Heart right ventricle (tissue), 16 donors: ENCODE results near the gene CALR. TPM values are rescaled to one million over a fixed set of nuclear protein-coding genes. Genes with fewer than 3 reads are reported as not detected.
"Not testable (repeated sequence)": the region's sequence is repeated elsewhere in the genome, so short reads cannot be mapped to it uniquely, and the experiment has no call there.

Experiments used
- ATAC-seq, 8 donors: fragments of 200-7000 bp; cut with Tn5 transposase; one replicate each; pipeline ENCODE4 v1.9.1; 2020; ENCODE audit warnings: mild to moderate bottlenecking in 8 of 8, moderate library complexity in 8 of 8, moderate number of reproducible peaks in 1 of 8
- DNase-seq, 2 donors: peaks; one replicate each; pipeline ENCODE4 v3.0.0-alpha.2; 2020
- H3K27ac ChIP-seq, 10 donors: fragments of 200-600 bp; sonication (generic) in 2 of 10; one replicate each; pipeline versions ENCODE4 v1.5.0 to v1.8.0; 2020 to 2022; ENCODE audit warnings: mild to moderate bottlenecking in 3 of 10
- H3K27me3 ChIP-seq, 7 donors: fragments of 200-600 bp; one replicate each; pipeline ENCODE4 v1.8.0; 2021 to 2022; ENCODE audit warnings: mild to moderate bottlenecking in 2 of 7
- H3K36me3 ChIP-seq, 9 donors: fragments of 200-600 bp; sonication (generic) in 1 of 9; one replicate each; pipeline versions ENCODE4 v1.5.0 to v1.8.0; 2020 to 2022; ENCODE audit warnings: mild to moderate bottlenecking in 2 of 9
- H3K4me1 ChIP-seq, 9 donors: fragments of 200-600 bp; sonication (generic) in 1 of 9; one replicate each; pipeline versions ENCODE4 v1.5.0 to v1.8.0; 2020 to 2022; ENCODE audit warnings: mild to moderate bottlenecking in 4 of 9
- H3K4me3 ChIP-seq, 10 donors: fragments of 200-600 bp; sonication (generic) in 2 of 10; one replicate each; pipeline versions ENCODE4 v1.5.0 to v1.8.0; 2020 to 2022; ENCODE audit warnings: mild to moderate bottlenecking in 7 of 10, moderate library complexity in 2 of 10
- H3K9me3 ChIP-seq, 11 donors: fragments of 200-600 bp in 10 of 11; sonication (generic) in 2 of 11; one replicate each; pipeline versions ENCODE4 v1.5.0 to v1.8.0; 2013 to 2022; ENCODE audit warnings: mild to moderate bottlenecking in 2 of 11, control low read depth in 1 of 11, moderate library complexity in 1 of 11
- CTCF ChIP-seq, 9 donors: fragments of 200-600 bp; sonication (generic) in 2 of 9; IDR thresholded peaks; one replicate each; pipeline versions ENCODE4 v1.5.0 to v1.8.0; 2021 to 2022; ENCODE audit warnings: antibody characterized with exemption in 9 of 9, mild to moderate bottlenecking in 5 of 9, moderate library complexity in 1 of 9
- WGBS, 2 donors: extraction: QIAGEN DNeasy Blood & Tissue Kit; methylation state at CpG; one replicate each; pipeline ENCODE4 v1.1.7; 2013; ENCODE audit warnings: inconsistent platforms in 1 of 2; 5-methylcytosine and 5-hydroxymethylcytosine counted together
- intact Hi-C, 10 donors: fragments of 100-400 bp; cut with DNase I; formaldehyde crosslinking; loops; one replicate each; pipeline versions ENCODE4 v1.11.1 to v1.14.2; 2022
- polyA plus RNA-seq, 2 donors: library from polyadenylated mRNA; stranded (reverse); fragments of 200-250 nt; gene quantifications; one replicate each; pipeline ENCODE4 v1.2.3, GENCODE V29; 2013
- total RNA-seq, 10 donors: library from RNA; stranded (reverse); fragmentation: NEBNext Ultra II Directional in 3 of 10; extraction: Animal tissue kit (Norgen Biotek cat#: 25700) in 3 of 10; gene quantifications; one replicate each; pipeline versions ENCODE4 v1.2.1 to v1.2.4, GENCODE V29; 2021 to 2023
- donor health status: Arrhythmogenic right ventricular cardiomyopathy.
- donor health status: ischemic (EF 13 %, LVEDD 7.1; RV severe dilation, severe dysfunction).
- donor health status: healthy with polysubstance abuse.
- donor health status: DM: no; HTN: yes; CAD: no.
- donor health status: DM: no; HTN: no; CAD: no.
- donor health status: ischemic (EF 25% LVEDD 6.9; RV normal size, moderate dysfunction).
- donor health status: ischemic (EF 25% LVEDD 5.7; RV mildly dilated, moderate dysfunction).
- donor health status: healthy.
- donor health status: DM: yes; HTN: yes; CAD: no.
- donor health status: Ischemic cardiomyopathy.
- donor health status: ischemic (EF 35%, LVEDD 5.7; RV mildly dilated, moderate dysfunction).
- donor health status: nonischemic (EF 11% LVEDD 7.7; RV severe dilation, severe dysfunction).
- donor health status: DM: yes; HTN: yes; CAD: no.
- donor health status: PGD.
- donor health status: ischemic (EF 29% LVEDD 5.4; RV normal size, mild dysfunction).
- donor health status: nonischemic (EF 23%, LVEDD 6.1; RV moderate dilation, normal function).

The CALR gene
- total and polyA plus RNA-seq, 12 donors = 197 to 830 (median 348) TPM

GRCh38 chr19:12955996-12956395, 17.6 kb downstream of the CALR start:
- H3K4me3 ChIP-seq = peak overlapping the region; percentile 70 to 96 (median 83)
- no peaks in the 10 kb centered on the region for H3K27me3 ChIP-seq
- H3K27ac ChIP-seq = peak overlapping the region in 8 of 10 donors; percentile 82 to 96 (median 94)
- no peak for DNase-seq
- 49 to 62% methylated on average over 12 of the region's 12 CpGs for WGBS, 2 donors
- intact Hi-C loops = no loop called here
- peaks cover 19 to 57% (median 48%) of the 10 kb centered on the region in 9 donors for H3K4me1 ChIP-seq
- H3K9me3 ChIP-seq = no peaks in the 10 kb centered on the region
- H3K36me3 ChIP-seq = peaks cover 0 to 44% (median 23%) of the 10 kb centered on the region in 9 donors
- no peak for ATAC-seq
- no peak for TF ChIP-seq CTCF (IDR thresholded peaks at IDR 0.05)

- ATAC-seq (peak; percentile 87 to 96 (median 92)), DNase-seq (peak; percentile 74 to 84)
- TF ChIP-seq CTCF (IDR thresholded peaks at IDR 0.05) = no peak
- Histone ChIP-seq H3K36me3 (peaks cover 0 to 37% (median 17%) of the 10 kb centered on the region in 9 donors), H3K27me3 (no peaks in the 10 kb centered on the region), H3K4me1 (peaks cover 19 to 54% (median 48%) of the 10 kb centered on the region in 9 donors), H3K4me3 (peak within 1 kb of the TSS; percentile 70 to 96 (median 83)), H3K27ac (peak within 1 kb of the TSS; percentile 82 to 96 (median 92)), H3K9me3 (no peaks in the 10 kb centered on the region)
- intact Hi-C loops = no loop called here
- WGBS, 2 donors = 4% methylated on average over 79 to 84 of the region's 84 CpGs
Observed at GRCh38 chr19:12956446-12957388, 18.3 kb downstream of the CALR start, which contains the start of gene GADD45GIP1. Gene GADD45GIP1 (minus strand): TSS chr19:12957223. CDS start chr19:12957212, 11 bp downstream.

GRCh38 chr19:12957389-12957952, 19.1 kb downstream of the CALR start:
- H3K27me3 ChIP-seq, intact Hi-C loops, H3K9me3 ChIP-seq, DNase-seq: not testable (repeated sequence)
- Histone ChIP-seq H3K36me3 (peaks cover 0 to 29% (median 9%) of the 10 kb centered on the region in 9 donors), H3K4me1 (peaks cover 16 to 47% (median 42%) of the 10 kb centered on the region in 9 donors), H3K27ac (peak overlapping the region; percentile 82 to 96 (median 92)), H3K4me3 (peak overlapping the region; percentile 70 to 96 (median 83))
- 30 to 35% methylated on average over 31 of the region's 31 CpGs for WGBS, 2 donors
- ATAC-seq = peak in 4 of 8 donors; percentile 8 to 20 (median 16)

- Histone ChIP-seq H3K4me1 (peaks cover 3 to 27% (median 25%) of the 10 kb centered on the region in 9 donors), H3K9me3 (no peaks in the 10 kb centered on the region), H3K36me3 (peaks cover 0 to 9% (median 0%) of the 10 kb centered on the region in 9 donors), H3K4me3 (no peak overlapping the region), H3K27ac (no peak overlapping the region), H3K27me3 (no peaks in the 10 kb centered on the region)
- no peak for TF ChIP-seq CTCF (IDR thresholded peaks at IDR 0.05)
- 77 to 81% methylated on average over 6 of the region's 6 CpGs for WGBS, 2 donors
- DNase-seq = no peak
- no peak for ATAC-seq
- intact Hi-C loops = no loop called here
Observed at GRCh38 chr19:12959481-12959880, 21.1 kb downstream of the CALR start.
